Panc1 (cell line): Measurements from ENCODE around the gene PHLPP1. TPM values are rescaled to one million over a fixed set of nuclear protein-coding genes. Genes with fewer than 3 reads are reported as not detected.

Experiments
- ATAC-seq: fragments of 200-7000 bp; cut with Tn5 transposase; 2 replicates; pipeline ENCODE4 v1.9.1; 2020; ENCODE audit warnings: mild to moderate bottlenecking, moderate library complexity
- BruUV-seq: library from RNA; stranded (reverse); fragments of 400-500 nt; replicated peaks from 2 replicates; lab custom pipeline; 2021; lab: Mats Ljungman, UMichigan
- CTCF ChIA-PET: fragments of 300-600 bp; sonication (Branson Sonifier 250); formaldehyde crosslinking; loops from one replicate; lab custom pipeline; 2022; ENCODE audit warnings: antibody characterized with exemption; lab: Charles Lee
- POLR2A ChIA-PET: fragments of 300-600 bp; sonication (Branson Sonifier 250); formaldehyde crosslinking; loops from one replicate; lab custom pipeline; 2022; ENCODE audit warnings: antibody characterized with exemption; lab: Charles Lee
- DNase-seq: peaks from one replicate; pipeline ENCODE4 v3.0.0-alpha.2; 2010; ENCODE audit warnings: low read depth, low spot score
- H3K27ac ChIP-seq: 2 replicates; pipeline ENCODE4 v1.5.1; 2011; ENCODE audit warnings: mild to moderate bottlenecking, low read length, inconsistent platforms
- H3K27me3 ChIP-seq: fragments of 200-500 bp; sonication (Bioruptor generic); 2 replicates; pipeline ENCODE4 v1.6.0; 2014; ENCODE audit warnings: low read length, inconsistent platforms; ENCODE audit not compliant: control insufficient read depth, insufficient read depth
- H3K36me3 ChIP-seq: fragments of 200-500 bp; sonication (Bioruptor generic); 2 replicates; pipeline ENCODE4 v1.5.1; 2014; ENCODE audit warnings: inconsistent platforms, mild to moderate bottlenecking, low read length, moderate library complexity; ENCODE audit not compliant: control insufficient read depth, insufficient read depth
- H3K4me1 ChIP-seq: 2 replicates; pipeline ENCODE4 v1.5.1; 2011; ENCODE audit warnings: inconsistent platforms, mild to moderate bottlenecking, low read length, moderate library complexity; ENCODE audit not compliant: control insufficient read depth, insufficient read depth
- H3K4me3 ChIP-seq, 2 experiments: 2 replicates each; pipeline ENCODE4 v1.5.1; 2011 to 2012; ENCODE audit warnings: low read depth in 2 of 2, low read length in 2 of 2, mild to moderate bottlenecking in 2 of 2, inconsistent platforms in 1 of 2, moderate library complexity in 1 of 2
- H3K9me3 ChIP-seq: fragments of 200-500 bp; sonication (Bioruptor generic); 2 replicates; pipeline ENCODE4 v1.5.1; 2014; ENCODE audit warnings: low read depth, mild to moderate bottlenecking, inconsistent platforms, low read length, moderate library complexity; ENCODE audit not compliant: control insufficient read depth, insufficient read depth
- CTCF ChIP-seq: fragments of 450-650 bp; IDR thresholded peaks from 2 replicates; pipeline ENCODE4 v1.5.1; 2017; ENCODE audit warnings: mild to moderate bottlenecking
- POLR2AphosphoS5 ChIP-seq: IDR thresholded peaks from 2 replicates; pipeline ENCODE4 v1.6.1; 2012; ENCODE audit warnings: mild to moderate bottlenecking, low read depth, low read length, moderate library complexity
- SIN3A ChIP-seq: IDR thresholded peaks from 2 replicates; pipeline ENCODE4 v1.6.1; 2012; ENCODE audit warnings: low read depth, mild to moderate bottlenecking, low read length, moderate library complexity, borderline replicate concordance; ENCODE audit not compliant: insufficient read depth
- TCF7L2 ChIP-seq: IDR thresholded peaks from 2 replicates; pipeline ENCODE4 v1.6.1; 2011; ENCODE audit warnings: mild to moderate bottlenecking, low read depth, low read length, inconsistent platforms
- in situ Hi-C: cut with HindIII; loops from 2 replicates; pipeline ENCODE4 v1.10.0; 2016; ENCODE audit warnings: low sequenced_read_pairs, low pct_unique_long_range_greater_than_20kb
- intact Hi-C: fragments of 100-400 bp; cut with micrococcal nuclease; formaldehyde crosslinking; loops from one replicate; pipeline ENCODE4 v1.10.0; 2022; ENCODE audit not compliant: unreplicated experiment
- total RNA-seq: library from RNA; stranded (reverse); gene quantifications from one replicate; pipeline ENCODE4 v1.2.1, GENCODE V29; 2021; ENCODE audit not compliant: unreplicated experiment
- TF ChIP-seq, protein P1 (sequence below), 2 experiments: IDR thresholded peaks; 2 replicates each; pipeline ENCODE4 v1.6.1; 2011 to 2012; ENCODE audit warnings: low read depth in 2 of 2, control low read depth in 1 of 2, low read length in 1 of 2, mild to moderate bottlenecking in 1 of 2, moderate library complexity in 1 of 2; ENCODE audit not compliant: insufficient read depth in 1 of 2

PHLPP1 gene
- total RNA-seq, 1 experiment from 2014 or later: 6.3 TPM

DNA sequence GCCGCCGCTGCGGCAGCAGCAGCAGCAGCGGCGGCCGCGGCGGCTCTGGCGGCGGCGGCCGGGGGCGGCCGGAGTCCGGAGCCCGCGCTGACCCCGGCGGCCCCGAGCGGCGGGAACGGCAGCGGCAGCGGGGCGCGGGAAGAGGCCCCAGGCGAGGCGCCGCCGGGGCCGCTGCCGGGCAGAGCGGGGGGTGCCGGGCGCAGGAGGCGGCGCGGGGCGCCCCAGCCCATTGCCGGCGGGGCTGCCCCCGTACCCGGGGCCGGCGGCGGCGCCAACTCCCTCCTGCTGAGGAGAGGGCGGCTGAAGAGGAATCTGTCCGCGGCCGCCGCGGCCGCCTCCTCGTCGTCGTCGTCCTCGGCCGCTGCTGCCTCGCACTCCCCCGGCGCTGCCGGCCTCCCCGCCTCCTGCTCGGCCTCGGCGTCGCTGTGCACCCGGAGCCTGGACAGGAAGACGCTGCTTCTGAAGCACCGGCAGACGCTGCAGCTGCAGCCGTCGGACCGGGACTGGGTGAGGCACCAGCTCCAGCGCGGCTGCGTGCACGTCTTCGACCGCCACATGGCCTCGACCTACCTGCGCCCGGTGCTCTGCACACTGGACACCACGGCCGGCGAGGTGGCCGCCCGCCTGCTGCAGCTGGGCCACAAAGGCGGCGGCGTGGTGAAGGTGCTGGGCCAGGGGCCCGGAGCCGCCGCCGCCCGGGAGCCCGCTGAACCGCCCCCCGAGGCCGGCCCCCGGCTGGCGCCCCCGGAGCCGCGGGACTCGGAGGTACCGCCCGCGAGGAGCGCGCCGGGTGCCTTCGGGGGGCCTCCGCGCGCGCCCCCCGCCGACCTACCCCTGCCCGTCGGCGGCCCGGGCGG is 646 bp downstream of the PHLPP1 start:
- H3K9me3 ChIP-seq: no peaks in the 10 kb centered on the region
- intact Hi-C loops: loop anchor here (1.0 to 5.0 kb wide), 3 partner anchors 86 to 266 kb away; no protein-coding TSS in a partner anchor
- H3K27me3 ChIP-seq: no peaks in the 10 kb centered on the region
- H3K4me3 ChIP-seq: peak overlapping the region; percentile 49 to 55
- H3K27ac ChIP-seq: no peak overlapping the region
- ChIA-PET CTCF (no interaction called here), POLR2A (no interaction called here)
- DNase-seq (no peak), ATAC-seq (peak; percentile 27)
- peaks cover 6% of the 10 kb centered on the region; the same call in 1 of the 2 replicates for H3K4me1 ChIP-seq
- no TSS peak for BruUV-seq
- H3K36me3 ChIP-seq: no peaks in the 10 kb centered on the region
- no peak for TF ChIP-seq SIN3A
- TF ChIP-seq POLR2AphosphoS5: no peak
- no peak for TF ChIP-seq TCF7L2
- TF ChIP-seq, protein P1, sequence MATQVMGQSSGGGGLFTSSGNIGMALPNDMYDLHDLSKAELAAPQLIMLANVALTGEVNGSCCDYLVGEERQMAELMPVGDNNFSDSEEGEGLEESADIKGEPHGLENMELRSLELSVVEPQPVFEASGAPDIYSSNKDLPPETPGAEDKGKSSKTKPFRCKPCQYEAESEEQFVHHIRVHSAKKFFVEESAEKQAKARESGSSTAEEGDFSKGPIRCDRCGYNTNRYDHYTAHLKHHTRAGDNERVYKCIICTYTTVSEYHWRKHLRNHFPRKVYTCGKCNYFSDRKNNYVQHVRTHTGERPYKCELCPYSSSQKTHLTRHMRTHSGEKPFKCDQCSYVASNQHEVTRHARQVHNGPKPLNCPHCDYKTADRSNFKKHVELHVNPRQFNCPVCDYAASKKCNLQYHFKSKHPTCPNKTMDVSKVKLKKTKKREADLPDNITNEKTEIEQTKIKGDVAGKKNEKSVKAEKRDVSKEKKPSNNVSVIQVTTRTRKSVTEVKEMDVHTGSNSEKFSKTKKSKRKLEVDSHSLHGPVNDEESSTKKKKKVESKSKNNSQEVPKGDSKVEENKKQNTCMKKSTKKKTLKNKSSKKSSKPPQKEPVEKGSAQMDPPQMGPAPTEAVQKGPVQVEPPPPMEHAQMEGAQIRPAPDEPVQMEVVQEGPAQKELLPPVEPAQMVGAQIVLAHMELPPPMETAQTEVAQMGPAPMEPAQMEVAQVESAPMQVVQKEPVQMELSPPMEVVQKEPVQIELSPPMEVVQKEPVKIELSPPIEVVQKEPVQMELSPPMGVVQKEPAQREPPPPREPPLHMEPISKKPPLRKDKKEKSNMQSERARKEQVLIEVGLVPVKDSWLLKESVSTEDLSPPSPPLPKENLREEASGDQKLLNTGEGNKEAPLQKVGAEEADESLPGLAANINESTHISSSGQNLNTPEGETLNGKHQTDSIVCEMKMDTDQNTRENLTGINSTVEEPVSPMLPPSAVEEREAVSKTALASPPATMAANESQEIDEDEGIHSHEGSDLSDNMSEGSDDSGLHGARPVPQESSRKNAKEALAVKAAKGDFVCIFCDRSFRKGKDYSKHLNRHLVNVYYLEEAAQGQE (IDR thresholded peaks at IDR 0.05; ENCODE audit: insufficient read depth in 1 of 2, low read depth in 2 of 2, low read length in 1 of 2): no peak
- TF ChIP-seq CTCF: no peak
- in situ Hi-C loops: no loop called here

- ChIA-PET POLR2A (no interaction called here), CTCF (no interaction called here)
- in situ Hi-C loops (no loop called here), intact Hi-C loops (loop anchor here (5.0 kb wide), 1 partner anchor 86 kb away; no protein-coding TSS in a partner anchor)
- no peaks in the 10 kb centered on the region for H3K36me3 ChIP-seq
- H3K4me3 ChIP-seq: peak overlapping the region; percentile 55 to 64
- H3K27me3 ChIP-seq: no peaks in the 10 kb centered on the region
- no peak overlapping the region for H3K27ac ChIP-seq
- BruUV-seq: no TSS peak
- H3K9me3 ChIP-seq: no peaks in the 10 kb centered on the region
- no peak for DNase-seq
- no peak for ATAC-seq
- H3K4me1 ChIP-seq: peaks cover 6% of the 10 kb centered on the region; the same call in 1 of the 2 replicates
- TF ChIP-seq, protein P1 (IDR thresholded peaks at IDR 0.05; ENCODE audit: insufficient read depth in 1 of 2, low read depth in 2 of 2, low read length in 1 of 2): no peak
- TF ChIP-seq POLR2AphosphoS5 (no peak), SIN3A (no peak), TCF7L2 (no peak), CTCF (no peak)
These were observed 1.4 kb downstream of the PHLPP1 start for GRCh38 chr18:62716619-62717168.
